SJCRH30 (cell line): Measurements from ENCODE around the gene AXL. TPM values are rescaled to one million over a fixed set of nuclear protein-coding genes. Genes with fewer than 3 reads are reported as not detected.

Experiments
- DNase-seq, 2 experiments: peaks; one replicate each; pipeline ENCODE4 v3.0.0-alpha.2; 2015 to 2020
- H3K27ac ChIP-seq: fragments of 250-450 bp; sonication (Bioruptor Pico); 2 replicates; pipeline ENCODE4 v1.5.1; 2020; ENCODE audit warnings: mild to moderate bottlenecking, moderate library complexity
- H3K27me3 ChIP-seq: fragments of 250-450 bp; sonication (Bioruptor Pico); 2 replicates; pipeline ENCODE4 v1.5.1; 2020; ENCODE audit warnings: mild to moderate bottlenecking, moderate library complexity
- H3K36me3 ChIP-seq: fragments of 250-450 bp; sonication (Bioruptor Pico); 2 replicates; pipeline ENCODE4 v1.5.1; 2020; ENCODE audit warnings: mild to moderate bottlenecking, moderate library complexity
- H3K4me1 ChIP-seq: fragments of 250-450 bp; sonication (Bioruptor Pico); 2 replicates; pipeline ENCODE4 v1.5.1; 2020; ENCODE audit warnings: mild to moderate bottlenecking, moderate library complexity
- H3K4me3 ChIP-seq: fragments of 250-450 bp; sonication (Bioruptor Pico); 2 replicates; pipeline ENCODE4 v1.5.1; 2020; ENCODE audit warnings: mild to moderate bottlenecking, moderate library complexity
- H3K9me3 ChIP-seq: fragments of 250-450 bp; sonication (Bioruptor Pico); replicated peaks from 2 replicates; pipeline ENCODE4 v1.5.1; 2020; ENCODE audit warnings: mild to moderate bottlenecking, moderate library complexity
- total RNA-seq: library from RNA; depleted of rRNA; stranded (reverse); fragments of >200 nt; shearing (Covaris generic); gene quantifications from 2 replicates; pipeline ENCODE4 v1.2.3, GENCODE V29; 2014; rRNA removed

Gene AXL
- total RNA-seq, 1 experiment from 2014 or later: 24.1 TPM

DNA sequence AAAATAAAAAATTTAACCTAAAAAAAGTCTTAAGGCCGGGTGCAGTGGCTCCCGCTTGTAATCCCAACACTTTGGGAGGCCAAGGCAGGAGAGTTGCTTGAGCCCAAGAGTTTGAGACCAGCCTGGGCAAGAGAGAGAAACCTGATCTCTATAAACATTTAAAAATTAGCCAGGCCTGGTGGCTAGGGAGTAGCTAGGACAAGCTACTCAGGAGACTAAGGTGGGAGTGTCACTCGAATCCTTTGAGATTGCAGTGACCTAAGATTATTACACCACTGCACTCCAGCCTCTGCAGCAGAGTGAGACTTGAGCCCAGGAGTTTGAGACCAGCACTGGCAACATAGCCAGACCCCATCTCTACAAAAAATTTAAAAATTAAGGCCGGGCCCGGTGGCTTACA, 92.0 kb downstream of the AXL start:
- Histone ChIP-seq H3K36me3 (peaks cover 28% of the 10 kb centered on the region), H3K27ac (no peak overlapping the region; the same call in 1 of the 2 replicates)

More for the DNA sequence above, 92.0 kb downstream of the AXL start:
- H3K9me3 ChIP-seq: no peaks in the 10 kb centered on the region
- DNase-seq: no peak
- peak overlapping the region; percentile 90 for H3K4me3 ChIP-seq
- H3K4me1 ChIP-seq: peaks cover 14% of the 10 kb centered on the region
- H3K27me3 ChIP-seq: no peaks in the 10 kb centered on the region

Other genes with a start within 250 kb of the AXL start
- gene CYP2B6, start 227.9 kb upstream of the AXL start, total RNA-seq: not detected in 2 replicates
- gene CYP2A13, start 130.8 kb upstream of the AXL start, total RNA-seq: not detected in 2 replicates
- not detected in 2 replicates for gene CYP2F1, start 104.8 kb upstream of the AXL start, total RNA-seq
- gene CYP2S1, start 26.0 kb upstream of the AXL start, total RNA-seq: not detected in 2 replicates
- gene HNRNPUL1, start 45.1 kb downstream of the AXL start, total RNA-seq: 260 and 274 TPM in 2 replicates
- gene CCDC97, start 90.9 kb downstream of the AXL start, total RNA-seq: 19.6 and 20.0 TPM in 2 replicates
- gene TGFB1, start 134.7 kb downstream of the AXL start, total RNA-seq: 11.0 and 12.7 TPM in 2 replicates
- gene B9D2, start 144.9 kb downstream of the AXL start, total RNA-seq: 2.8 and 2.9 TPM in 2 replicates
- gene TMEM91, start 157.3 kb downstream of the AXL start, total RNA-seq: 1.6 and 1.7 TPM in 2 replicates
- 59.9 and 68.6 TPM in 2 replicates for gene EXOSC5, start 178.1 kb downstream of the AXL start, total RNA-seq
- gene BCKDHA, start 178.6 kb downstream of the AXL start, total RNA-seq: 59.3 and 64.2 TPM in 2 replicates
- gene B3GNT8, start 208.2 kb downstream of the AXL start, total RNA-seq: 10.6 TPM in 2 replicates
- 88.6 and 91.7 TPM in 2 replicates for gene DMAC2, start 220.7 kb downstream of the AXL start, total RNA-seq
- gene ERICH4, start 223.9 kb downstream of the AXL start, total RNA-seq: not detected in 2 replicates